Thyroid gland (tissue), 4 donors: Measurements from ENCODE around the gene ISYNA1. TPM values are rescaled to one million over a fixed set of nuclear protein-coding genes. Genes with fewer than 3 reads are reported as not detected.

ENCODE experiments used
- DNase-seq, 2 donors: peaks; one replicate each; pipeline ENCODE4 v3.0.0-alpha.2; 2019
- H3K27ac ChIP-seq, 3 donors: fragments of 200-600 bp; sonication (generic); 1 replicate in 2 of 3; 2 replicates in 1 of 3; pipeline ENCODE4 v1.5.1; 2016 to 2019; ENCODE audit warnings: mild to moderate bottlenecking in 1 of 3, moderate library complexity in 1 of 3
- H3K27me3 ChIP-seq: fragments of 200-600 bp; sonication (generic); one replicate; pipeline ENCODE4 v1.5.1; 2019
- H3K36me3 ChIP-seq, 2 donors: fragments of 200-600 bp; sonication (generic); one replicate each; pipeline ENCODE4 v1.5.1; 2016 to 2019
- H3K4me1 ChIP-seq, 2 donors: fragments of 200-600 bp; sonication (generic); one replicate each; pipeline ENCODE4 v1.5.1; 2017 to 2019
- H3K4me3 ChIP-seq, 3 donors: fragments of 200-600 bp; sonication (generic); replicated peaks in 1 of 3; 1 replicate in 2 of 3; 2 replicates in 1 of 3; pipeline ENCODE4 v1.5.1; 2016; ENCODE audit warnings: mild to moderate bottlenecking in 1 of 3
- H3K9me3 ChIP-seq: fragments of 200-600 bp; sonication (generic); one replicate; pipeline ENCODE4 v1.5.1; 2017
- CTCF ChIP-seq, 6 experiments: fragments of 200-600 bp in 3 of 6; fragments of 450-650 bp in 3 of 6; sonication (generic) in 3 of 6; IDR thresholded peaks; one replicate each; pipeline ENCODE4 v1.5.1; 2016 to 2019; ENCODE audit warnings: antibody characterized with exemption in 6 of 6, mild to moderate bottlenecking in 2 of 6, inconsistent platforms in 1 of 6, moderate library complexity in 1 of 6
- POLR2A ChIP-seq, 2 donors: fragments of 450-650 bp; IDR thresholded peaks; one replicate each; pipeline ENCODE4 v1.6.1; 2017; ENCODE audit warnings: antibody characterized with exemption in 2 of 2, mild to moderate bottlenecking in 2 of 2, moderate library complexity in 1 of 2
- WGBS, 2 donors: methylation state at CpG; one replicate each; pipeline ENCODE4 v1.1.5; 2017; 5-methylcytosine and 5-hydroxymethylcytosine counted together
- intact Hi-C: fragments of 100-400 bp; cut with DNase I; formaldehyde crosslinking; loops from one replicate; pipeline ENCODE4 v1.15.1; 2023
- total RNA-seq, 4 donors: library from RNA; depleted of rRNA; stranded (reverse); fragments of >200 nt; gene quantifications; one replicate each; pipeline ENCODE4 v1.2.3, GENCODE V29; 2016

Gene ISYNA1
- total RNA-seq, 4 donors from 2014 or later: 12.7 to 24.2 (median 22.9) TPM

- H3K4me1 ChIP-seq: peaks cover 36 to 45% of the 10 kb centered on the region in 2 donors
- no peak overlapping the region for H3K4me3 ChIP-seq
- intact Hi-C loops: loop anchor here (10.0 kb wide), 2 partner anchors 161 to 211 kb away; partner anchors contain the start of gene RAB3A
Observed at GRCh38 chr19:18415178-18415867, 22.6 kb downstream of the ISYNA1 start.

GRCh38 chr19:18414504-18415177 lies 23.3 kb downstream of the ISYNA1 start:
- no peak overlapping the region for H3K4me3 ChIP-seq
- peaks cover 31 to 44% of the 10 kb centered on the region in 2 donors for H3K4me1 ChIP-seq
- H3K9me3 ChIP-seq: no peaks in the 10 kb centered on the region
- TF ChIP-seq POLR2A (IDR thresholded peaks at IDR 0.05) (no peak), CTCF (IDR thresholded peaks at IDR 0.05) (no peak)
- intact Hi-C loops: loop anchor here (5.0 to 10.0 kb wide), 3 partner anchors 62 to 210 kb away; partner anchors contain the start of gene RAB3A
- no peaks in the 10 kb centered on the region for H3K36me3 ChIP-seq
- peak overlapping the region; percentile 62 to 90 (median 90) for H3K27ac ChIP-seq
- 21% methylated on average over 6 of the region's 11 CpGs for WGBS, 2 donors
- DNase-seq: no peak
- H3K27me3 ChIP-seq: no peaks in the 10 kb centered on the region

More at GRCh38 chr19:18415178-18415867, 22.6 kb downstream of the ISYNA1 start:
- 42 to 50% methylated on average over 24 to 25 of the region's 25 CpGs for WGBS, 2 donors
- Histone ChIP-seq H3K9me3 (no peaks in the 10 kb centered on the region), H3K27me3 (no peaks in the 10 kb centered on the region), H3K27ac (peak overlapping the region; percentile 62 to 90 (median 90)), H3K36me3 (no peaks in the 10 kb centered on the region)
- no peak for DNase-seq
- peak in 1 of 2 donors; percentile 29 for TF ChIP-seq POLR2A (IDR thresholded peaks at IDR 0.05)
- TF ChIP-seq CTCF (IDR thresholded peaks at IDR 0.05): no peak

GRCh38 chr19:18412610-18413239 lies 25.2 kb downstream of the ISYNA1 start:
- TF ChIP-seq CTCF (IDR thresholded peaks at IDR 0.05) (no peak), POLR2A (IDR thresholded peaks at IDR 0.05) (no peak)
- 72 to 82% methylated on average over 15 to 16 of the region's 16 CpGs for WGBS, 2 donors
- H3K4me3 ChIP-seq: no peak overlapping the region
- no peak overlapping the region for H3K27ac ChIP-seq
- H3K4me1 ChIP-seq: peaks cover 20 to 38% of the 10 kb centered on the region in 2 donors
- intact Hi-C loops: loop anchor here (5.0 to 10.0 kb wide), 3 partner anchors 60 to 208 kb away; partner anchors contain the start of gene RAB3A
- H3K9me3 ChIP-seq: no peaks in the 10 kb centered on the region
- no peaks in the 10 kb centered on the region for H3K36me3 ChIP-seq
- H3K27me3 ChIP-seq: no peaks in the 10 kb centered on the region
- no peak for DNase-seq

- peak; percentile 85 to 87 for DNase-seq
- intact Hi-C loops: no loop called here
- H3K4me1 ChIP-seq: peaks cover 0 to 7% of the 10 kb centered on the region in 2 donors
- no peak overlapping the region for H3K4me3 ChIP-seq
- no peaks in the 10 kb centered on the region for H3K27me3 ChIP-seq
- H3K27ac ChIP-seq: peak overlapping the region in 1 of 3 donors; percentile 52
- WGBS, 2 donors: 22 to 27% methylated on average over 10 of the region's 10 CpGs
- peak in 1 of 2 donors; percentile 29 for TF ChIP-seq POLR2A (IDR thresholded peaks at IDR 0.05)
- TF ChIP-seq CTCF (IDR thresholded peaks at IDR 0.05): peak; percentile 11 to 40 (median 32)
- H3K9me3 ChIP-seq: no peaks in the 10 kb centered on the region
- no peaks in the 10 kb centered on the region for H3K36me3 ChIP-seq
Observed at GRCh38 chr19:18408053-18408476, 29.9 kb downstream of the ISYNA1 start.
